HG02678 (cell line): ENCODE results near the gene KATNBL1.

Source experiments
- ATAC-seq: cut with Tn5 transposase; IDR thresholded peaks from one replicate; pipeline ENCODE4 v1.9.1; 2021; ENCODE audit warnings: mild to moderate bottlenecking, moderate library complexity; ENCODE audit not compliant: unreplicated experiment

The KATNBL1 gene

GRCh38 chr15:34209421-34210282 is at the start of gene KATNBL1:
KATNBL1 (minus strand) TSS chr15:34210096; CDS start chr15:34163676, 46,420 bp downstream.
- ATAC-seq: peak; percentile 85

DNA sequence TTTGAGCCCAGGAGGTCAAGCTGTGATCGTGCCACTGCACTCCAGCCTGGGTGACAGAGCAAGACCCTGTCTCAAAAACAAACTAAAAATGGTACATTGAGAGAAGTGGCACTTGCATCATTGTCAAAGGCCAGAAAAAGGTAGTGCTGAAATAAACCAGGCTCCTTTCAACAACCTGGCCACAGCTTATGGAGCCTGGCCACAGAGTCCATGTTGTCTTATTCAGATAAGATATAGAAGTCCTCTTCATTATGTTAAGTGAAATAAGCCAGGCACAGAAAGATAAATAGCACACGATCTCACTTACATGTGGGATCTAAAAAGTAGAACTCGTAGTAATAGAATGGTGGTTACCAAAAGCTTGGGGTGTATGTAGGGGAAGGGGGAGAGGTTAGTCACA is 49.7 kb upstream of the KATNBL1 start:
- no peak for ATAC-seq

DNA sequence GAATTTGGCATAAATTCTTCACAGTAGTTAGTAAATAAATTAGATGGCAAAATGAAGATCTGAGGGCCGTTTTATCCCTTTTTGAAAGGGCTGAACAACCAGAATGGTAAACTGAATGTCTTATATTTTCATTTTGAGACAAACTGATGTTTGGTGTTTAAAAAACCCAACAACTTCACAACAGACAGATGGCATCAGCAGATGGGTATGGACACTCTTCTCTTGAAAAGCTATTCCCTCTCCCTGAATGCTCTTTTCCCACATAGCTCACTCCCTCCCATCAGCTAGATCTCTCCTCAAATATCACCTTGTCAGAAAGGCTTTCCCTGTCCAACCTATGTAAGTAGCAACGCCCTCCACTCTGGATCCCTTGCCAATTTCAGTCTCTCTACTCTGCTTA is 48.3 kb upstream of the KATNBL1 start:
- no peak for ATAC-seq

DNA sequence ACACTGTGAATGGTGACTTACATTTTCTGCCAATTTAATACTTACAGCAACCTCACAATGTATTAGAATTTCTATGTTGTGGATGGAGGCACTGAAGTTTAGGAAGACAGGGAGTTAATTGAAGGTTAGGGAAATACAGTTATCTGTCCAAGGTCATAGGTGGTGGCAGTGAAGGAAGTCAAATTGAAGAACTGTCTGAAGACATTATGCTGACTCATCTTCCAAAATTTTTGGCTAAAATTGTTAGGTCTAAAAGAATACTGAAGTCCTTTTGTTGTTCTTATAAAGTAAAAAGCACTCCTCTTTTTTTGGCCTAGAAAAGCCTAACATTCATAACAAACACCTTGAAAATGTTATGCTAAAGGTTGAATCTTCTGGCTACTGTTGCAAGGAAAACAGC is 42.6 kb upstream of the KATNBL1 start:
- ATAC-seq: no peak

DNA sequence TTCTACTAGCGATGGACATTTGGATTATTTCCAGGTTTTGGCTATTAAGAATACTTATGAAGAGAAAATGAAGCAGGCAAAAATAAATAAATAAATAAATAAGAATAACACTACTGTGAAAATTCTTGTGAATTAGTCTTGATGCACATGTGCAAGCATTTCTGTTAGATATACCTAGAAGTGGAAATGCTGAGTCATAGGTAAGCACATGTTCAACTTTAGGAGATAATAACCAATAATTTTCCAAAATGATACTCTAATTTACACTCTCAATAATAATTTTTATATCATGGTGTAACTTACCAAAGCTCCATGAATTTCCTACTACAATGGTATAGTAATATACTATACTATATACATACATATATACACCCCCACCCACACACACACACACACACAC is 38.3 kb upstream of the KATNBL1 start:
- no peak for ATAC-seq

- no peak for ATAC-seq
Measured at GRCh38 chr15:34246276-34246976, 36.5 kb upstream of the KATNBL1 start.

DNA sequence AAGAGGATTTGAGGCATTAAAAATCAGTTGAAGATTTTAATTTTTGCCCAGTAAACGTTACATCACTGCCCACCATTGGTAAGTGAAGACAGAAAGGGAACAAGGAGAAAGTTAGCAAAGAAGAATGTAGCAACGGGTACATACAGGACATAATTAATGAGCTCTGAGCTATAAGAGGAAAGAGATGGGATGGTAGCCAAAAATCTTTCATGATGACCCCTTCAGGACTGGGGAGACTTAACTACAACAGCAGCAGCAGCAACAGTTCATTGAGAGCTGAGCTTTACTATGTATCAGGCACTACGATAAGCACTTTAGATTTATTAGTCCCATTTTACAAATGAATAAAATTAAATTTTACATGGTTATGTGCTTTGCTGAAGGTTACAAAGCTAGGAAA is 33.3 kb upstream of the KATNBL1 start:
- no peak for ATAC-seq

DNA sequence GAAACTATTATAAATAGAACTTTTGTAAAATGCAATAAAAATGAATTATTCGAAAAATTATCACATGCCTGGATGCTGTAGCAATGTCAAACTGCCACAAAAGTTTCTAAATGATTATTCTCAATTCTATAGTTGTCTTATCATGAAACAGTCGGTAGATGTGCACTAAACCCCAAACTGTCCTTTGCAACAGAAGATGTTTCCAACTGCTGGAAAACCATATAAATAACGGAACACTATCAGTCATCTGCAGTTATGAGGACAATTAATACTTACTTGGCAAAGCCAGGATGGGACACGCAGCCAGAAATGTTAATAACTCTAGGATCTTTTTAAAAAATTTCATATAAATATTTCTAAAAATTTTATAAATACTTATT is 32.4 kb upstream of the KATNBL1 start:
- ATAC-seq: no peak

DNA sequence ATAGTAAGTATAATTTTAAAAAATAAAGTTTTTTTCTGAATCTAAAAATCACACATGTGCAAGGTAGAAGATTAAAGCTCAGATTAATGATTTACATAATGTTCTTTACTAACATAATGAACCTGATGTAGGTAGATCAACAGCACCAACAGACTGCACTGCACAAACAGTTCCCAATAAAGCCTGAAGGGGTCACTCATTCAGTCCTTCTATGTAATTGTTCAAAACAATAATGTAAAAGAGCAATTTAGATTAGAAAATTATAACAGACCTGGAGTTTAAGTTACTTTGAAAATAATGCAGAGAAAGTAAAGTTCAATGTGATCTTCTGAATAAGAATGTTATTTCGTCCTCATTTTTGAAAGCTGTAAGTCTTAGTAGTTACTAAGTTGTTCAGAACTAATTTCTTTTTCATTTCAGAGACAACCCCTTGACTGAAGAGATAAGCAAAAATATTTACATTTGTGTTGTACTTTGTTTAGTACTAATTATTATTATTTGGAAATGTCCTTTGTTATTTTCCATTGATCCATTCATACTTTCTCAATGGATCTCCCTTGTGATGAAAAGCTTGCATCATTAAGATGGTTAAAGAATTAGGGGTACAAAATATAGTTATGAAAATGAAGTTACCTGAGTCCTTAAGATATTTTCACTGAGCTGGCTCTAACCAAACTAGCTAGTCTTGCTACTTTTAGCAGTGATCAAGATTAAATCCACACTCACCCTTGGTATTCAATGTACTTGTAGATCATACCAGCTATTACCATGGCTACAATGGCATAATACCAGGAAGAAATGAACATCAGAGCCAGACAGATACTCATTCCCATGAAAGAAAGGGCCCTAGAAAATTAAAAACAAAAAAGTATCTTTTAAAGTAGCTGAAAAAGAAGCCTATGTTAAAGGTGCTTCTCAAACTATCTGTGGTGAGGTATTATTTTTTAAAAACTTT is 31.8 kb upstream of the KATNBL1 start:
- ATAC-seq: no peak

GRCh38 chr15:34240537-34240936 is 30.6 kb upstream of the KATNBL1 start:
- ATAC-seq: no peak

DNA sequence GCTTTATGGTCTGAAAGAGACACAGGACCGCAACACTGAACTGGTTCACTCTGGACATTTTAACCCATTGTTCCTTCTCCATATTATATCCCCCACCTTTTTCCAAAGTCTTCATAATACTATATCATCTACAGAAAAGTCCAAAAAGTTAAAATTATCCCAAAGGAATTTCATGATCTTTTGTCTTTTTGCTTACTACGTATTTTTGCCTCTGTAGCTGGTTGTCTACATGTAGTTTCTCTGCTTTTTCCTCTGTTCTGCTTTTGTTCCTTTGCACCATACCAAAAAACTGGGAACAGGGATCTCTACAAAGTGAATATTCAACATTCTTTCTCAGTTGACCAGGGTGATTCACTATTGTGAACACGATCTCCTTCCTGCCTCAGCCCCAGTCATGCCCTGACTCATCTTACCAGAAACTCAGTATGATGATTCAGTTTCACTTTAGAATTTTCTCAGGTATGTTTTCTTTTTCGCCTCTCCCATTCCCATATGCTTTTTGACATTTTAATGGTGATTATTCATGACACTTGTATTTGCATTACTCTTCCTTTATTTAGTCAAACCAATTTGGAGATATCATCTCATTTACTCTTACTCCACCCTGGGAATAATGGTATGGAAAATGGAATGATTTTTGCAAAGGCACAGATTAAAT is 29.4 kb upstream of the KATNBL1 start:
- ATAC-seq: no peak

DNA sequence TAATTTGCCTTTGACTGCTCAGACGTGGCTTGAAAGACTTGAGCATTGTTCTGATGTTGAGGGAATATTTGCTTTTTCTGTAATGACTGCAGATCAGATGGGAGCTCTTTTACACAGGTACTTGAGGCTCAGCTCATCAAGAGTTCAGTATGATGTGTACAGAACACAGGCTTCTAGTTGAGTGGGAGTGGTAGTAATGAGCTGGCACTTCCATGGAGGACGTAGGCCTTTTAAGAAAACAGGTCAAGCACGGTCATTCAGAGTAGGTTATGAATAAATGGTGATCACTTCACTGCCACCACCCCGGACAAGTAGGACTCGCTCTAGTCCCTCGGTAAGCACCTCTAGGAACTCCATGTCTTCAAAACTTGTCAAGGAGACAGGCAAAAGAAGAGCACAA is 23.7 kb upstream of the KATNBL1 start:
- ATAC-seq: no peak

DNA sequence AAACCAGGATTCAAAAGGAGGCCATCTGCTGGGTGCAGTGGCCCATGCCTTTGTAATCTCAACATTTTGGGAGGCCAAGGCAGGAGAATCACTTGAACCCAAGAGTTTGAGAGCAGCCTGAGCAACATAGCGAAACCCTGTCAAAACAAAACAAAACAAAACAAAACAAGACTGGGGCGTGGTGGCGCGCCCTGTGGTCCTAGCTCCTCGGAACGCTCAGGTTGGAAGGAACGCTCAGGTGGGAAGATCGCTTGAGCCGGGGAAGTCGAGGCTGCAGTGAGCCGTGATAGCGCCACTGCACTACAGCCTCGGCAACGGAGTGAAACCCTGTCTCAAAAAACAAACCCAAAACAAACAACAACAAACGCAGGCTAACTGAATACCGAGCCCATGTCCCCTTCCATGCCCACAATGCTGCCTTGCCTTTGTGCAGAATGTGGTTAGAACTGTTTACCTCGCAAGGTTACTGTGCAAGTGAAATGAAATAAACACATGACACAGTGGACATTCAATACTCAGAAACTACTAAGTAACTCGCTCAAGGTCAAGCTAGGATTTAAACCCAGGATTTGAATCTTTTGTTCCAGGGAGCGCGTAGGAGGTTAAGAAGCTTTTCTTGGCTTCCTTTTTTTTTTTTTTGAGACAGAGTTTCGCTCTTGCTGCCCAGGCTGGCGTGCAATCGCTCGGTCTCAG is 14.2 kb upstream of the KATNBL1 start:
- no peak for ATAC-seq

DNA sequence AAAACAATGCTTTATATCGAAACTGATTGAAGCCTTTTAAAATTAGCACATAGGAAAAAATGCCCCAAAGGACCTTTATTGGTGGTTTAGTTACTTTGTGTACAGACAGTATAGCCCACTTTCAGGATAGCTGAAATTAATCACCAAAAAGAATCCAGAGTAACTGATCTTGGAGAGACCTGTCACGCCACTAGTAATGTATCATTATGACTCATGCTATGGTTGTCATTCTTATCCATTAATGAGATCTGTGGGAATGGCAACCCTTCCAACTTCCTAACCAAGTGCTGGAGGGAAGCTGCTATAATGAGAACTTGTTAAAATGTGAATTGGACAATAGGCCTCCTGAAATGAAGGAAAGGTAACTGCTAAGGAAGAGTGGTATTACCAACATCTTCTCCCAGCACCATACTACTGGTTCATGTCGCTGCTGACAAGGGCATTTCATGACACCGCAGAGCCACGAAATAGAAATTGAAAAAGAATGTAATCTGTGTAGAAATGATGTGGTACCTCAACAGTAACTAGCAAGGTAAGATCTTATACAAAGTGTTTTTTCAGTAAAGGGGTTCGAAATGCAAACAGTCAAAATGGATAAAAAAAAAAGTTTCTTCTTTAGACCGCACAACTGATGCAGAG is 7.8 kb upstream of the KATNBL1 start:
- no peak for ATAC-seq

- ATAC-seq: no peak
Measured at GRCh38 chr15:34216527-34217270, 6.8 kb upstream of the KATNBL1 start.

- no peak for ATAC-seq
Measured at GRCh38 chr15:34214135-34214534, 4.2 kb upstream of the KATNBL1 start.

GRCh38 chr15:34213690-34214089 is 3.8 kb upstream of the KATNBL1 start:
- no peak for ATAC-seq

DNA sequence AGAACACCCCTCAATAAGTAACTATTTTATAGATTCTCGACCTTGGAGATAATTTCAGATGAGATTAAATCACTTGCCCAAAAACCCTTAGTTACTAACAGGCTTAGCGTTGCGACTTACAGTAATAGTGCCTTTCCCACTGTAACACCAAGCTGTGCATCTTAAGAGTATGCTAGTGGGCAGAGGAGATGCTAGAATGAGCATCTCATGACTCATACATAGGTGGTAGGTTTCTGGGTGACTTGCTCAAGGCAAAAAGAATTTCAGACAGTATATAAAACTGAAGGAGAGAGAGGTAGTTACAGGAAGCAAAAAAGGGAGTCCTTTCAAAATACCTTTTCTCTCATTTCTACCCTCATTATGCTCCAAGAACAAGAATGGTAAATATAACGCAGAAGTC is 3.9 kb downstream of the KATNBL1 start:
- ATAC-seq: no peak

DNA sequence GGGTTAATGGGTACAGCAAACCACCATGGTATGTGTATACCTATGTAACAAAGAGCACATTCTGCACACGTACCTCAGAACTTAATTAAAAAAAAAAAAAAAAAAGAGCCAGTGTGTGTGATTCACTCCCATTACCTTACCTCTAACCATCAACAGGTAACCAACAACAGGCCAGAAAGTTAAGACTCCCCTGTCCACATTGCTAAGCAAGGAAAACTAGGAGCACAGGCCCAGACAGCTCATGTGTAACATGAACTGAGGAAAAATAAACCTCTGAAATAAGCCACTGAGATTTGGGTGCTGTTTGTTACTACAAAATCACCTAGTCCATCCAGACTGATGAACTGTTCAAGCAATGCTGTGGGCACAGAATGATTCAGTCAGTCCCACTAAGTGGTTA is 6.0 kb downstream of the KATNBL1 start:
- no peak for ATAC-seq
